ENCODE measurements around the gene CSAG2.
"Not testable (repeated sequence)": the region's sequence is repeated elsewhere in the genome, so short reads cannot be mapped to it uniquely, and the experiment has no call there.

Gene CSAG2

GRCh38 chrX:152709173-152709572, at the start of gene CSAG2:
CSAG2 (minus strand) TSS chrX:152709273; CDS start chrX:152709112, 161 bp downstream.
- DNase-seq (ENCODE audit: low read depth in 3 of 3): not testable (repeated sequence)

- not testable (repeated sequence) for DNase-seq (ENCODE audit: low read depth in 3 of 3)
These were observed 45.8 kb upstream of the CSAG2 start for GRCh38 chrX:152754871-152755270.

- not testable (repeated sequence) for DNase-seq (ENCODE audit: low read depth in 3 of 3)
These were observed 44.9 kb upstream of the CSAG2 start, which contains the start of gene MAGEA2 for GRCh38 chrX:152753686-152754650. MAGEA2 (minus strand) TSS chrX:152753842; CDS start chrX:152751363, 2,479 bp downstream.

- no peak for DNase-seq (ENCODE audit: low read depth in 3 of 3)
These were observed 29.5 kb upstream of the CSAG2 start for GRCh38 chrX:152738560-152738959.

GRCh38 chrX:152736528-152736927, 27.5 kb upstream of the CSAG2 start:
- not testable (repeated sequence) for DNase-seq (ENCODE audit: low read depth in 3 of 3)

GRCh38 chrX:152735860-152736511, 26.9 kb upstream of the CSAG2 start:
- no peak for DNase-seq (ENCODE audit: low read depth in 3 of 3)

- no peak for DNase-seq (ENCODE audit: low read depth in 3 of 3)
These were observed 26.0 kb upstream of the CSAG2 start for GRCh38 chrX:152735101-152735500.

- DNase-seq (ENCODE audit: low read depth in 3 of 3): not testable (repeated sequence)
These were observed 25.2 kb upstream of the CSAG2 start for GRCh38 chrX:152734143-152734858.

GRCh38 chrX:152733261-152733975, 24.3 kb upstream of the CSAG2 start, which contains the start of the genes CSAG1 and MAGEA12:
CSAG1 (minus strand) TSS chrX:152733721; CDS start chrX:152732460, 1,261 bp downstream.
MAGEA12 (plus strand) TSS chrX:152733757; CDS start chrX:152736162, 2,405 bp downstream.
- DNase-seq (ENCODE audit: low read depth in 3 of 3): no peak

- no peak for DNase-seq (ENCODE audit: low read depth in 3 of 3)
These were observed 16.3 kb upstream of the CSAG2 start for GRCh38 chrX:152725409-152725808.

GRCh38 chrX:152713815-152714787, 5.0 kb upstream of the CSAG2 start, which contains the start of gene MAGEA2B:
MAGEA2B (plus strand) TSS chrX:152714628; CDS start chrX:152717107, 2,479 bp downstream.
- not testable (repeated sequence) for DNase-seq (ENCODE audit: low read depth in 3 of 3)

- DNase-seq (ENCODE audit: low read depth in 3 of 3): not testable (repeated sequence)
These were observed 4.1 kb upstream of the CSAG2 start for GRCh38 chrX:152713195-152713594.

- DNase-seq (ENCODE audit: low read depth in 3 of 3): not testable (repeated sequence)
These were observed 2.6 kb downstream of the CSAG2 start for GRCh38 chrX:152706500-152706899.

GRCh38 chrX:152700390-152700789, 8.7 kb downstream of the CSAG2 start:
- not testable (repeated sequence) for DNase-seq (ENCODE audit: low read depth in 3 of 3)

GRCh38 chrX:152697952-152698931, 10.8 kb downstream of the CSAG2 start, which contains the start of gene MAGEA3:
MAGEA3 (plus strand) TSS chrX:152698794; CDS start chrX:152700833, 2,039 bp downstream.
- DNase-seq (ENCODE audit: low read depth in 3 of 3): not testable (repeated sequence)

- not testable (repeated sequence) for DNase-seq (ENCODE audit: low read depth in 3 of 3)
These were observed 28.1 kb downstream of the CSAG2 start for GRCh38 chrX:152681012-152681411.

GRCh38 chrX:152674652-152675051, 34.4 kb downstream of the CSAG2 start:
- DNase-seq (ENCODE audit: low read depth in 3 of 3): not testable (repeated sequence)

GRCh38 chrX:152674135-152674534, 34.9 kb downstream of the CSAG2 start:
- DNase-seq (ENCODE audit: low read depth in 3 of 3): no peak

Data from stimulated activated CD4-positive, alpha-beta T cell treated with anti-CD3 and anti-CD28 coated beads, TNF-alpha, amount 100 ng/mL, for 24 hours (primary cell).